Natural killer cell (primary cell): ENCODE results near the gene CPLX1. TPM values are rescaled to one million over a fixed set of nuclear protein-coding genes. Genes with fewer than 3 reads are reported as not detected.

Experiments used
- ATAC-seq, 3 donors: fragments of 150-1000 bp in 2 of 3; fragments of 200-7000 bp in 1 of 3; cut with Tn5 transposase; 1 replicate in 1 of 3; 2 replicates in 2 of 3; pipeline ENCODE4 v1.10.0; 2021; ENCODE audit warnings: mild to moderate bottlenecking in 2 of 3, moderate library complexity in 2 of 3
- DNase-seq, 2 donors: peaks; one replicate each; pipeline versions ENCODE4 v3.0.0 to v3.0.0-alpha.2; 2013 to 2021; ENCODE audit warnings: mixed read lengths in 1 of 2
- H3K27ac ChIP-seq: one replicate; pipeline ENCODE4 v1.5.1; 2013; ENCODE audit warnings: mild to moderate bottlenecking, low read length
- H3K27me3 ChIP-seq: one replicate; pipeline ENCODE4 v1.6.1; 2013; ENCODE audit warnings: low read length; ENCODE audit not compliant: control insufficient read depth, insufficient read depth
- H3K36me3 ChIP-seq: one replicate; pipeline ENCODE4 v1.6.1; 2013; ENCODE audit warnings: low read length; ENCODE audit not compliant: control insufficient read depth, insufficient read depth
- H3K4me1 ChIP-seq: one replicate; pipeline ENCODE4 v1.6.1; 2013; ENCODE audit warnings: low read length; ENCODE audit not compliant: control insufficient read depth, insufficient read depth
- H3K4me3 ChIP-seq: one replicate; pipeline ENCODE4 v1.5.1; 2013; ENCODE audit warnings: low read length
- H3K9me3 ChIP-seq: one replicate; pipeline ENCODE4 v1.6.1; 2013; ENCODE audit warnings: low read length; ENCODE audit not compliant: control insufficient read depth, insufficient read depth
- H3K27ac Mint-ChIP-seq, 2 donors: one replicate each; pipeline ENCODE4 v1.8.0; 2022; ENCODE audit warnings: mild to moderate bottlenecking in 2 of 2, mixed read lengths in 2 of 2, moderate library complexity in 1 of 2
- H3K27me3 Mint-ChIP-seq, 2 donors: one replicate each; pipeline ENCODE4 v1.8.0; 2022; ENCODE audit warnings: low read depth in 2 of 2, mixed read lengths in 2 of 2
- H3K36me3 Mint-ChIP-seq: one replicate; pipeline ENCODE4 v1.8.0; 2022; ENCODE audit warnings: mixed read lengths
- H3K4me1 Mint-ChIP-seq, 2 donors: one replicate each; pipeline ENCODE4 v1.8.0; 2022; ENCODE audit warnings: mixed read lengths in 2 of 2
- H3K4me3 Mint-ChIP-seq: one replicate; pipeline ENCODE4 v1.8.0; 2022; ENCODE audit warnings: mild to moderate bottlenecking, moderate library complexity, mixed read lengths
- H3K9me3 Mint-ChIP-seq, 2 donors: one replicate each; pipeline ENCODE4 v1.8.0; 2022; ENCODE audit warnings: mixed read lengths in 2 of 2
- CTCF ChIP-seq: fragments of 200-600 bp; IDR thresholded peaks from one replicate; pipeline ENCODE4 v1.8.0; 2022; ENCODE audit warnings: antibody characterized with exemption
- WGBS: methylation state at CpG from one replicate; pipeline ENCODE4 v1.1.7; 2013; ENCODE audit warnings: missing lambda C conversion rate; ENCODE audit not compliant: insufficient coverage; 5-methylcytosine and 5-hydroxymethylcytosine counted together
- intact Hi-C: fragments of 100-400 bp; cut with micrococcal nuclease; formaldehyde crosslinking; loops from one replicate; pipeline ENCODE4 v1.14.2; 2022
- total RNA-seq, 4 donors: library from RNA; stranded (reverse); fragments of 120-200 nt in 1 of 4; gene quantifications; one replicate each; pipeline versions ENCODE4 v1.2.3 to v1.2.4, GENCODE V29; 2013 to 2022

CPLX1 gene
- total RNA-seq, 3 donors from 2014 or later (not counting 1 experiment from before 2014, with no cell fraction given) = not detected

- peaks cover 22 to 34% of the 10 kb centered on the region in 2 donors for H3K27me3 Mint-ChIP-seq
- H3K36me3 ChIP-seq = no peaks in the 10 kb centered on the region
- no peak overlapping the region for H3K27ac ChIP-seq
- no peak for TF ChIP-seq CTCF
- no peaks in the 10 kb centered on the region for H3K36me3 Mint-ChIP-seq
- ATAC-seq (no peak), DNase-seq (no peak)
- no peaks in the 10 kb centered on the region for H3K9me3 Mint-ChIP-seq
- 84% methylated on average over 22 of the region's 22 CpGs for WGBS
- peaks cover 6% of the 10 kb centered on the region for H3K4me1 ChIP-seq
- no peak overlapping the region for H3K4me3 ChIP-seq
- H3K4me3 Mint-ChIP-seq = no peak overlapping the region
- H3K27ac Mint-ChIP-seq = no peak overlapping the region
- H3K9me3 ChIP-seq = no peaks in the 10 kb centered on the region
- intact Hi-C loops = no loop called here
- peaks cover 0 to 5% of the 10 kb centered on the region in 2 donors for H3K4me1 Mint-ChIP-seq
- peaks cover 21% of the 10 kb centered on the region for H3K27me3 ChIP-seq
Measured at GRCh38 chr4:821181-821591, 4.7 kb downstream of the CPLX1 start.

GRCh38 chr4:820230-821172 is 5.4 kb downstream of the CPLX1 start:
- intact Hi-C loops = no loop called here
- DNase-seq = no peak

GRCh38 chr4:819401-820229 is 6.3 kb downstream of the CPLX1 start:
- Mint-ChIP-seq H3K27ac (no peak overlapping the region), H3K4me1 (no peaks in the 10 kb centered on the region), H3K4me3 (no peak overlapping the region), H3K27me3 (peaks cover 28 to 43% of the 10 kb centered on the region in 2 donors), H3K36me3 (no peaks in the 10 kb centered on the region), H3K9me3 (no peaks in the 10 kb centered on the region)
- Histone ChIP-seq H3K4me1 (no peaks in the 10 kb centered on the region), H3K27ac (no peak overlapping the region), H3K27me3 (peaks cover 18% of the 10 kb centered on the region), H3K9me3 (no peaks in the 10 kb centered on the region), H3K4me3 (no peak overlapping the region), H3K36me3 (no peaks in the 10 kb centered on the region)
- WGBS = 85% methylated on average over 20 of the region's 20 CpGs
- intact Hi-C loops = no loop called here
- DNase-seq (no peak), ATAC-seq (no peak)
- no peak for TF ChIP-seq CTCF

More at GRCh38 chr4:820230-821172, 5.4 kb downstream of the CPLX1 start:
- Mint-ChIP-seq H3K36me3 (no peaks in the 10 kb centered on the region), H3K27me3 (peaks cover 24 to 39% of the 10 kb centered on the region in 2 donors), H3K4me1 (peaks cover 0 to 5% of the 10 kb centered on the region in 2 donors), H3K9me3 (no peaks in the 10 kb centered on the region), H3K4me3 (no peak overlapping the region), H3K27ac (no peak overlapping the region)
- Histone ChIP-seq H3K27me3 (peaks cover 21% of the 10 kb centered on the region), H3K36me3 (no peaks in the 10 kb centered on the region), H3K4me3 (no peak overlapping the region), H3K9me3 (no peaks in the 10 kb centered on the region), H3K27ac (no peak overlapping the region), H3K4me1 (peaks cover 6% of the 10 kb centered on the region)
- no peak for TF ChIP-seq CTCF
- no peak for ATAC-seq
- WGBS = 78% methylated on average over 24 of the region's 24 CpGs
